ENCODE results near the gene SEC14L2. TPM values are rescaled to one million over a fixed set of nuclear protein-coding genes. Genes with fewer than 3 reads are reported as not detected.

The SEC14L2 gene
- total RNA-seq, 1 experiment from 2014 or later, result 8.2 TPM

GRCh38 chr22:30474121-30474520 is 77.3 kb downstream of the SEC14L2 start:
- Histone ChIP-seq H3K56ac (ENCODE audit: insufficient read length, low read depth, low read length) (no peak overlapping the region), H3K23me2 (ENCODE audit: insufficient read length, low read depth, low read length, poor library complexity, severe bottlenecking) (no peaks in the 10 kb centered on the region), H2BK20ac (ENCODE audit: low read depth, low read length, poor library complexity, severe bottlenecking) (no peak overlapping the region), H2BK12ac (ENCODE audit: insufficient read length, low read depth, low read length) (no peak overlapping the region), H2AK5ac (ENCODE audit: insufficient read length, low read length) (no peak overlapping the region), H3K14ac (ENCODE audit: insufficient read depth, low read length) (no peak overlapping the region), H3K4ac (ENCODE audit: low read depth, low read length) (no peak overlapping the region), H3K4me1 (ENCODE audit: insufficient read depth, low read length) (no peaks in the 10 kb centered on the region), H3K23ac (ENCODE audit: insufficient read length, low read depth, low read length) (no peak overlapping the region), H4K91ac (ENCODE audit: insufficient read length, low read depth, low read length) (no peak overlapping the region), H3K9ac (ENCODE audit: extremely low read depth, insufficient read length, low read length) (no peak overlapping the region), H2BK5ac (ENCODE audit: insufficient read length, low read length) (no peak overlapping the region), H4K20me1 (ENCODE audit: control insufficient read depth, insufficient read depth, insufficient read length) (no peaks in the 10 kb centered on the region), H3K18ac (ENCODE audit: insufficient read length, low read depth, low read length) (no peak overlapping the region), H3K79me2 (ENCODE audit: insufficient read depth, low read length) (no peaks in the 10 kb centered on the region), H2BK15ac (ENCODE audit: low read depth, low read length) (no peak overlapping the region), H2AFZ (ENCODE audit: low read length) (no peak overlapping the region), H4K5ac (ENCODE audit: insufficient read length, low read depth, low read length) (no peak overlapping the region), H3K4me2 (ENCODE audit: insufficient read depth, insufficient read length, low read length) (no peak overlapping the region), H4K8ac (replicated peaks; ENCODE audit: insufficient read length, low read depth, low read length) (no peak overlapping the region), H3K9me3 (ENCODE audit: control insufficient read depth, low read depth, low read length) (no peaks in the 10 kb centered on the region), H3K27me3 (ENCODE audit: insufficient read depth, low read length) (no peaks in the 10 kb centered on the region), H3T11ph (ENCODE audit: low read length) (no peak overlapping the region), H3K79me1 (ENCODE audit: insufficient read depth, low read depth, low read length, poor library complexity, severe bottlenecking) (no peaks in the 10 kb centered on the region), H3K27ac (ENCODE audit: insufficient read length, low read depth, low read length) (no peak overlapping the region), H2BK120ac (ENCODE audit: low read depth, low read length, poor library complexity, severe bottlenecking) (no peak overlapping the region)
- no CpG with 5 or more reads among the region's 4 CpGs for WGBS (ENCODE audit: extremely low coverage, insufficient read length, low lambda C conversion rate)
- H3K4me1 Mint-ChIP-seq, result peaks cover 4 to 12% of the 10 kb centered on the region in 2 experiments
- H3K27me3 Mint-ChIP-seq (ENCODE audit: low read depth), result peaks cover 31% of the 10 kb centered on the region
- H3K27ac Mint-ChIP-seq, result no peak overlapping the region; a peak in 1 of 7 replicates
- no peaks in the 10 kb centered on the region; a peak in 1 of 5 replicates for H3K9me3 Mint-ChIP-seq
- no peak overlapping the region for H3K4me3 Mint-ChIP-seq
- no peak for TF ChIP-seq CTCF (conservative IDR thresholded peaks at IDR 0.05)
- DNase-seq, result no peak
- H3K36me3 Mint-ChIP-seq (ENCODE audit: insufficient read depth in 1 of 3, low read depth in 3 of 3), result no peaks in the 10 kb centered on the region

Other genes with a start within 250 kb of the SEC14L2 start
- 4.3 and 6.1 TPM in 2 replicates for gene LIF, start 150.3 kb upstream of the SEC14L2 start, total RNA-seq (2021)
- not detected in 2 replicates for gene OSM, start 130.2 kb upstream of the SEC14L2 start, total RNA-seq (2021)
- gene CASTOR1, start 107.5 kb upstream of the SEC14L2 start, total RNA-seq (2021), result 8.8 and 11.0 TPM in 2 replicates
- gene TBC1D10A, start 70.1 kb upstream of the SEC14L2 start, total RNA-seq (2021), result 8.2 and 8.4 TPM in 2 replicates
- gene SF3A1, start 40.1 kb upstream of the SEC14L2 start, total RNA-seq (2021), result 211 and 225 TPM in 2 replicates
- gene CCDC157, start 40.0 kb upstream of the SEC14L2 start, total RNA-seq (2021), result 4.3 and 4.8 TPM in 2 replicates
- 22.6 and 24.5 TPM in 2 replicates for gene RNF215, start 9.6 kb upstream of the SEC14L2 start, total RNA-seq (2021)
- gene MTFP1, start 28.8 kb downstream of the SEC14L2 start, total RNA-seq (2021), result 46.8 and 56.8 TPM in 2 replicates
- not detected in 2 replicates for gene SEC14L3, start 75.0 kb downstream of the SEC14L2 start, total RNA-seq (2021)
- gene SEC14L4, start 108.7 kb downstream of the SEC14L2 start, total RNA-seq (2021), result 0.09 and 0.17 TPM in 2 replicates
- 0.46 and 1.1 TPM in 2 replicates for gene SEC14L6, start 149.7 kb downstream of the SEC14L2 start, total RNA-seq (2021)
- 5.1 TPM in 2 replicates for gene GAL3ST1, start 177.6 kb downstream of the SEC14L2 start, total RNA-seq (2021)
- 133 and 140 TPM in 2 replicates for gene PES1, start 194.9 kb downstream of the SEC14L2 start, total RNA-seq (2021)
- 39.0 and 42.2 TPM in 2 replicates for gene TCN2, start 210.2 kb downstream of the SEC14L2 start, total RNA-seq (2021)
- 3.7 and 3.9 TPM in 2 replicates for gene SLC35E4, start 238.8 kb downstream of the SEC14L2 start, total RNA-seq (2021)